ENCODE results near the gene RPS6KA4. TPM values are rescaled to one million over a fixed set of nuclear protein-coding genes. Genes with fewer than 3 reads are reported as not detected.
"Not testable (repeated sequence)": the region's sequence is repeated elsewhere in the genome, so short reads cannot be mapped to it uniquely, and the experiment has no call there.

Gene RPS6KA4
- 40.3 and 42.0 TPM in 2 replicates for total RNA-seq (2014; rRNA removed; shearing (Covaris generic))
- 47.1 and 65.6 TPM in 2 replicates for polyA plus RNA-seq (2015; cell fraction: cytosol; rRNA removed)
- 73.6 and 90.3 TPM in 2 replicates for polyA plus RNA-seq (2015; cell fraction: nucleus; rRNA removed)

- in situ Hi-C loops (cut with HindIII; ENCODE audit: low pct_unique_long_range_greater_than_20kb, low sequenced_read_pairs): no loop called here
- DNase-seq (ENCODE audit: low read depth, low spot score): peak; percentile 59
These were observed at the start of gene RPS6KA4 for GRCh38 chr11:64358907-64359711. Gene RPS6KA4, plus strand, starts transcription at chr11:64359162. Its CDS starts 74 bp downstream, at chr11:64359236.

GRCh38 chr11:64312947-64313346, 46.0 kb upstream of the RPS6KA4 start:
- in situ Hi-C loops (cut with HindIII; ENCODE audit: low pct_unique_long_range_greater_than_20kb, low sequenced_read_pairs): no loop called here

GRCh38 chr11:64313491-64314145, 45.3 kb upstream of the RPS6KA4 start:
- DNase-seq (ENCODE audit: low read depth, low spot score): no peak
- in situ Hi-C loops (cut with HindIII; ENCODE audit: low pct_unique_long_range_greater_than_20kb, low sequenced_read_pairs): no loop called here

More at GRCh38 chr11:64312947-64313346, 46.0 kb upstream of the RPS6KA4 start:
- DNase-seq (ENCODE audit: low read depth, low spot score): no peak

DNA sequence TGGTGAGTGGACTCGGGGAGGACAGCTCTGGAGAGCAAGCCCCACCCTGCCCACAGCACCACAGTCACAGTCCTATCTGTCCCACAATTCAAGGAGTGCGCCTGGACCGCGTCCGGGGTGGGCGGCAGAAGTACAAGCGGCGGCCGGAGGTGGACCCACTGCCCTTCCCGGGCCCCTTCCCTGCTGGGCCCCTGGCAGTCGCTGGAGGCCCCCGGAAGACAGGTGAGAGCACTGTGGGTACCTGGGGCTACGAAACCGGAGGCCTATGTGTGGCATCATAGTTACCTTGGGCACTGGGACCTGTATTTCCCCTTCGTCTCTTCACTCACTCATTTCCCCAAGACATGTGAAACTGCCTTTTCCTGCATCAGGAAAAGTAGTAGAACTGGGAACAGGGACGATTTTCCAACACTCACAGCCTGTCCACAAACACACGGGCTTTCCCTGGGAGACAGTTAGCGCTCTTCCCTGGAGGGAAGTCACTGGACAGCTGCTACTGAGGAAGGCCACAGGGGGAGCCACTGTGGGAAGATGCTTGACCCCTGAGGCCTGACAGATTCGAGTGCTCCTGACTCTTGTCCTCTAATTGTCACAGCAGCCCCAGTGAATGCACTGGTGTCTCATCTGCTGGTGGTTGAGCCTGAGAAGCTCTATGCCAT, 44.7 kb upstream of the RPS6KA4 start:
- DNase-seq (ENCODE audit: low read depth, low spot score): no peak
- in situ Hi-C loops (cut with HindIII; ENCODE audit: low pct_unique_long_range_greater_than_20kb, low sequenced_read_pairs): no loop called here

GRCh38 chr11:64314805-64315561, 44.0 kb upstream of the RPS6KA4 start:
- in situ Hi-C loops (cut with HindIII; ENCODE audit: low pct_unique_long_range_greater_than_20kb, low sequenced_read_pairs): no loop called here
- no peak for DNase-seq (ENCODE audit: low read depth, low spot score)

GRCh38 chr11:64315667-64316526, 43.1 kb upstream of the RPS6KA4 start:
- DNase-seq (ENCODE audit: low read depth, low spot score); in situ Hi-C loops (cut with HindIII; ENCODE audit: low pct_unique_long_range_greater_than_20kb, low sequenced_read_pairs): not testable (repeated sequence)

DNA sequence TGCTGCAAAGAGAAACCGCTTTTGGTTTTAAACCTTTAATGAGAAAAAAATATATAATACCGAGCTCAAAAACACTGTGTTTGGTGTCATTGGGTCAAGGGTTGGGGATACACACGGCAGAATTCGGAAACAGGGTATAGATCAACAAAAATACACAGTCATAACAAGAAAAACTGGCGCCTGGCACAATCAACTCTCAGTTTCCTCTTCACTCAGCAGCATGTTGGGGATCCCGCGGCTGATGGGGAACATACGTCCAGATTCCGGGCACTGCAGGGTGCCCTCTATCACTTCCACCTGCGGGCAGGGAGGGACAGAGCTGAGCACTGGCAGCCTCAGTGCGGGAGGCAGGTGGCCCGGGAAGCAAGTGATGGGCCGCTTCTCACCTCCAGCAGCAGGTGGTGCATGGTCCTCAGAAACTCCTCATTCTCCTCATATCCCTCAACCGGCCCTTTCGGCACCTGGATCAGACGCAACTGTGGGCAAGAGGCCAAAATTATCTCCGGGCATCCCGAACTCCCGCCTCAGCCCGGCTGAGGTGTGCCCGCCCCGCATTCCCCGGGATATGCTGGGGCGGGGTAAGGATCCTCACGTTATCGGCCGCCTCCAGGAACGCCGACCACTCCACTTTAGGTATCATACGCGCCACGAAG, 42.2 kb upstream of the RPS6KA4 start:
- DNase-seq (ENCODE audit: low read depth, low spot score): no peak
- in situ Hi-C loops (cut with HindIII; ENCODE audit: low pct_unique_long_range_greater_than_20kb, low sequenced_read_pairs): no loop called here

DNA sequence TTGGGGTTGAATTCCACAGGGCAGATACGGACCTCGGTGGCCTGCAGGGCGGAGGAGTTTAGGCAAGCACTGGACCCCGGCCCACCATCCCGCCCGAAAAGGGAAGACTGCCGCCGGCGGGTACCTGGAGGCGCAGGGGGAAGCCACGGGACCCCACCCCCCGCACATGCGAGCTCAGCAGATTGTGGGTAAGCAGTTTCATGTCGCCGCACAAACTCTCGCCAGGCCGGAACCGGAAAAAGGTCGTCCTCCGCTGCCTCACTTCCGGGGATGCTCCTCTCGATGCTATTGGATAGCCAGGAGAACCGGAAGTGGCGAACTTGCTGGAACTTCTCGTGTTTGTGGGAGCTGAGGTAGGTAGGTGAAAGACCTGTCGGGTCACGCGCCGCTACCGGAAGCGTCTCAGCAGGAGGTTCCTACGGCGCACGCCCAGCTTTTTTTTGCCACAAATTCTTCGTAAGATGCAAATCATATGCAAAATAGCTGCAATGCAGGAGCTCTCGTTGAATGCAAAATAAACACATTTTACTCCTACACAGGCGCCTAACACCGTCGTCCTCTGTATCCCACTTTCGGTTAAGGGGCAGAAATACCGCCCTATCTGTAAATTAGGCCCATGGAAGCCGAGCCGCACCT, 41.5 kb upstream of the RPS6KA4 start, which contains the start of gene TRMT112:
Gene TRMT112, minus strand, starts transcription at position 235 of the 636 bp plus-strand sequence. Its CDS starts 33 bp downstream, at position 202.
- DNase-seq (ENCODE audit: low read depth, low spot score): peak; percentile 92
- in situ Hi-C loops (cut with HindIII; ENCODE audit: low pct_unique_long_range_greater_than_20kb, low sequenced_read_pairs): no loop called here

- in situ Hi-C loops (cut with HindIII; ENCODE audit: low pct_unique_long_range_greater_than_20kb, low sequenced_read_pairs): no loop called here
These were observed 40.8 kb upstream of the RPS6KA4 start, which contains the start of gene PRDX5 for GRCh38 chr11:64317961-64318765. Gene PRDX5, plus strand, starts transcription at chr11:64318121. Its CDS starts 95 bp downstream, at chr11:64318216.

DNA sequence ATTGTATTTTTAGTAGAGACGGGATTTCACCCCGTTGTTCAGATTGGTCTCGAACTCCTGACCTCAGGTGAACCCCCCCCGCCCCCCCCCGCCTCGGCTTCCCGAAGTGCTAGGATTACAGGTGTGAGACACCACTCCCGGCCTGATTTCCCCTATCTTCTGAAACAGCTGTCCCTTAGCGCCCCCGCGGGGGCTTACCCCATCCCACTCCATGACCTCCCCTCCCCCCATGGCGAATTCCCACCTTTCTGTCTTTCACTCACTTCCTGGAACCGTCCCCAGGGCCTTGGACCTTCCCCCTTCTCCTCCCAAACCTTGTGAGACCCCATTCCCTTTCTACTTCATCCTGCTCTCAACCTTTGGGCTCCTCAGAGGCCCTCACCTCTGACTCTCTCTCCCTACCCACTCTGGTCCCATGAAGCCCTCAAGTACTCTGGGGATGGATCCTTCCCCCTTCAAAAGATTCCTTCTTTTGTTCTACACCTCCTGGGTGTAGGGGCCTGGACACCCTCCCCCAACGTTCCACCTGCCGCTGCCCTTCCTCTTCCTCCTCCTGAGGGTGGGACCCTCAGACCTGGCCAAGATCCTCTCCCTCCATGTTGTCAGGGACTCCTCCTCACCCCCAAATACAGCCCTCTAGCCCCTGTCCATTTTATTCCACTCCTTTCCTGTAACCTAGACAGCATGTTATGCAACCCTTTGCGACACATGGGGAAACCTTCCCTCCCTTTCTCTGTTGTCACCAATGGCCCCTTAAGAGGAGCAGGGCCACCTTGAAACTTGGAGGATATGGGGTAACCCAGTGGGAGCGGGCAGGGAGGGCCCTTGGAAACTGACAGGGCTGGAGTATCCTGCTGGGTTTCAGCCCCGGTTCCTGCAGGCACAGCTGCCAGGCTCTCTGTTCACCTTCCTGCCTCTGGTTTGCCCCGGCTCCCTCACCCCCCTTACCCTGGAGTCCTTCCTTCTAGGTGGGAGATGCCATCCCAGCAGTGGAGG, 39.9 kb upstream of the RPS6KA4 start:
- in situ Hi-C loops (cut with HindIII; ENCODE audit: low pct_unique_long_range_greater_than_20kb, low sequenced_read_pairs): no loop called here
- no peak for DNase-seq (ENCODE audit: low read depth, low spot score)

More at GRCh38 chr11:64317961-64318765, 40.8 kb upstream of the RPS6KA4 start, which contains the start of gene PRDX5:
- DNase-seq (ENCODE audit: low read depth, low spot score): peak; percentile 94

DNA sequence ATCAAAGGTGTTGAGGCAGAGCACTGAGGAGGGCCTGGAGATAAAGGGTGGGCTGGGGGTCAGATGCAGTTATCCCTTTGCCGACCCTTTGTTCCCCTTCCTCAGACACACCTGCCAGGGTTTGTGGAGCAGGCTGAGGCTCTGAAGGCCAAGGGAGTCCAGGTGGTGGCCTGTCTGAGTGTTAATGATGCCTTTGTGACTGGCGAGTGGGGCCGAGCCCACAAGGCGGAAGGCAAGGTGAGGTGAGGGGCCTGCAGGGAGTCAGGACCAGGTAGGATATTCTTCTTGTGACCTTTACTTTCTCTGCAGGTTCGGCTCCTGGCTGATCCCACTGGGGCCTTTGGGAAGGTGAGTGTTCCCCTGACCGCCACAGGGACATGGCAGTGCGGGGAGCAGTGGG, 38.4 kb upstream of the RPS6KA4 start:
- DNase-seq (ENCODE audit: low read depth, low spot score): no peak

DNA sequence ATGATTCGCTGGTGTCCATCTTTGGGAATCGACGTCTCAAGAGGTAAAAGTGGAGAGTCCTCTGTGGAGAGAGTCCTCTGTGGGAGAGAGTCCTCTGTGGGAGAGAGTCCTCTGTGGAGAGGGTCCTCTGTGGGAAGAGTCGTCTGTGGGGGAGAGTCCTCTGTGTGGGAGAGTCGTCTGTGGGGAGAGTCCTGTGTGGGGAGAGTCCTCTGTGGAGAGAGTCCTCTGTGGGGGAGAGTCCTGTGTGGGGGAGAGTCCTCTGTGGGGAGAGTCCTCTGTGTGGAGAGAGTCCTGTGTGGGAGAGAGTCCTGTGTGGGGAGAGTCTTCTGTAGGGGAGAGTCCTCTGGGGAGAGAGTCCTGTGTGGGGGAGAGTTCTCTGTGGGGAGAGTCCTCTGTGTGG, 37.9 kb upstream of the RPS6KA4 start:
- in situ Hi-C loops (cut with HindIII; ENCODE audit: low pct_unique_long_range_greater_than_20kb, low sequenced_read_pairs): no loop called here
- no peak for DNase-seq (ENCODE audit: low read depth, low spot score)

More for the DNA sequence above, 38.4 kb upstream of the RPS6KA4 start:
- in situ Hi-C loops (cut with HindIII; ENCODE audit: low pct_unique_long_range_greater_than_20kb, low sequenced_read_pairs): no loop called here

- no peak for DNase-seq (ENCODE audit: low read depth, low spot score)
- in situ Hi-C loops (cut with HindIII; ENCODE audit: low pct_unique_long_range_greater_than_20kb, low sequenced_read_pairs): no loop called here
These were observed 37.4 kb upstream of the RPS6KA4 start for GRCh38 chr11:64321533-64321932.

- DNase-seq (ENCODE audit: low read depth, low spot score): no peak
- in situ Hi-C loops (cut with HindIII; ENCODE audit: low pct_unique_long_range_greater_than_20kb, low sequenced_read_pairs): no loop called here
These were observed 36.1 kb upstream of the RPS6KA4 start for GRCh38 chr11:64322925-64323260.
